Measurements from ENCODE around the gene SLC16A2.

SLC16A2 gene

GRCh38 chrX:74421036-74421739 is at the start of gene SLC16A2:
TSS of gene SLC16A2 (plus strand) at chrX:74421493. CDS start at chrX:74421638, 145 bp downstream.
- peak; percentile 17 for DNase-seq

- DNase-seq, result no peak
Measured at GRCh38 chrX:74372272-74372671, 49.0 kb upstream of the SLC16A2 start.

- no peak for DNase-seq
Measured at GRCh38 chrX:74377282-74377681, 44.0 kb upstream of the SLC16A2 start.

GRCh38 chrX:74382613-74383012 is 38.7 kb upstream of the SLC16A2 start:
- DNase-seq, result peak; percentile 17

- DNase-seq, result peak; percentile 1
Measured at GRCh38 chrX:74383611-74384010, 37.7 kb upstream of the SLC16A2 start.

GRCh38 chrX:74389016-74389722 is 32.1 kb upstream of the SLC16A2 start:
- no peak for DNase-seq

GRCh38 chrX:74395556-74395955 is 25.7 kb upstream of the SLC16A2 start:
- DNase-seq, result no peak

GRCh38 chrX:74405973-74406489 is 15.3 kb upstream of the SLC16A2 start:
- no peak for DNase-seq

GRCh38 chrX:74408304-74408703 is 13.0 kb upstream of the SLC16A2 start:
- no peak for DNase-seq

GRCh38 chrX:74419864-74420195 is 1.5 kb upstream of the SLC16A2 start:
- DNase-seq, result peak; percentile 3

- DNase-seq, result peak; percentile 4
Measured at GRCh38 chrX:74420196-74421035, 877 bp upstream of the SLC16A2 start.

GRCh38 chrX:74421740-74422352 is 553 bp downstream of the SLC16A2 start:
- DNase-seq, result no peak

- DNase-seq, result no peak
Measured at GRCh38 chrX:74422576-74423288, 1.4 kb downstream of the SLC16A2 start.

- DNase-seq, result no peak
Measured at GRCh38 chrX:74423289-74423998, 2.2 kb downstream of the SLC16A2 start.

- no peak for DNase-seq
Measured at GRCh38 chrX:74426071-74426470, 4.8 kb downstream of the SLC16A2 start.

- no peak for DNase-seq
Measured at GRCh38 chrX:74426615-74427014, 5.3 kb downstream of the SLC16A2 start.

GRCh38 chrX:74431797-74432196 is 10.5 kb downstream of the SLC16A2 start:
- no peak for DNase-seq

- DNase-seq, result no peak
Measured at GRCh38 chrX:74434336-74434735, 13.0 kb downstream of the SLC16A2 start.

- no peak for DNase-seq
Measured at GRCh38 chrX:74437530-74437929, 16.2 kb downstream of the SLC16A2 start.

- no peak for DNase-seq
Measured at GRCh38 chrX:74438764-74439163, 17.5 kb downstream of the SLC16A2 start.

GRCh38 chrX:74445099-74445498 is 23.8 kb downstream of the SLC16A2 start:
- DNase-seq, result no peak

- no peak for DNase-seq
Measured at GRCh38 chrX:74446876-74447275, 25.6 kb downstream of the SLC16A2 start.
